ENCODE data around the gene COG8. TPM values are rescaled to one million over a fixed set of nuclear protein-coding genes. Genes with fewer than 3 reads are reported as not detected.

COG8 gene
- polyA plus RNA-seq, 1 donor (not counting 4 experiments of a cell fraction or from before 2014, with no cell fraction given): 16.0 TPM

DNA sequence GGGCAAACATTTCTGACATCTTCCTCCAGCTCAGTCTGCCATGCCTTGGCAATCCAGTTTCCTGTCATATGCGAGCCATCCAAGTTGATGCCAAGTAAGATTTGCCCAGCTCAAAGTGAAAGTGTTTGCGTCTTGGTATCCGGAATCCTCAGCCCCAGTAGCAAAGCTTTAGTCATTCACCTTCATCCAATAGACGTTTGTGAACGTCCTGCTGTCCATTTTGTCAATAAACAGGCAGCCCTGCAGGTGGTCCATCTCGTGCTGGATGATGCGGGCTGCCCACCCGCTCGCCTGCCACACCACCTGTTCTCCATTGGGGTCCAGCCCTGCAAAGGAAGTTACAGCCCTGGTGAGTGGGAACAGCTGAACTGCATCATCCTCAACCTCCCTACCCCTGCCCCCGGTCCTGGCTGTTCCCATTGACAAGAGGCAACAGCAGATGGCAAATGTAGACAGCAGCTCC is 10.5 kb downstream of the COG8 start:
- Histone ChIP-seq H3K27ac (ENCODE audit: control insufficient read depth, insufficient read depth, low read length) (no peak overlapping the region), H3K79me2 (ENCODE audit: control insufficient read depth, insufficient read depth, low read length) (peaks cover 59% of the 10 kb centered on the region), H3K36me3 (ENCODE audit: control insufficient read depth in 2 of 2, extremely low read depth in 1 of 2, insufficient read depth in 2 of 2, low read length in 2 of 2) (peaks cover 17 to 34% of the 10 kb centered on the region in 2 experiments), H2AFZ (ENCODE audit: control insufficient read depth, low read length) (no peak overlapping the region), H4K20me1 (ENCODE audit: control insufficient read depth, extremely low read depth, insufficient read depth, low read length) (peaks cover 8% of the 10 kb centered on the region), H3K9ac (ENCODE audit: control insufficient read depth, extremely low read depth, insufficient read depth, low read length) (peak overlapping the region; percentile 82), H3K4me3 (ENCODE audit: control insufficient read depth in 2 of 3, extremely low read depth in 1 of 3, insufficient read depth in 2 of 3, low read depth in 1 of 3, low read length in 3 of 3) (peak overlapping the region in 2 of 3 experiments; percentile 69 to 81), H3K9me1 (ENCODE audit: control insufficient read depth, extremely low read depth, insufficient read depth, low read length) (no peaks in the 10 kb centered on the region), H3K9me3 (ENCODE audit: control insufficient read depth, low read depth, low read length) (no peaks in the 10 kb centered on the region), H3K4me1 (ENCODE audit: control insufficient read depth, extremely low read depth, insufficient read depth, low read length) (peaks cover 15% of the 10 kb centered on the region), H3K27me3 (ENCODE audit: control insufficient read depth, extremely low read depth, insufficient read depth, low read length) (no peaks in the 10 kb centered on the region), H3K4me2 (ENCODE audit: control insufficient read depth, extremely low read depth, insufficient read depth, low read depth, low read length) (peak overlapping the region; percentile 99)
- DNase-seq (ENCODE audit: low read depth, low spot score): no peak
- dilution Hi-C loops (cut with MboI; ENCODE audit: extremely low pct_ligation_motif_present, low sequenced_read_pairs): no loop called here
- TF ChIP-seq, protein P1, sequence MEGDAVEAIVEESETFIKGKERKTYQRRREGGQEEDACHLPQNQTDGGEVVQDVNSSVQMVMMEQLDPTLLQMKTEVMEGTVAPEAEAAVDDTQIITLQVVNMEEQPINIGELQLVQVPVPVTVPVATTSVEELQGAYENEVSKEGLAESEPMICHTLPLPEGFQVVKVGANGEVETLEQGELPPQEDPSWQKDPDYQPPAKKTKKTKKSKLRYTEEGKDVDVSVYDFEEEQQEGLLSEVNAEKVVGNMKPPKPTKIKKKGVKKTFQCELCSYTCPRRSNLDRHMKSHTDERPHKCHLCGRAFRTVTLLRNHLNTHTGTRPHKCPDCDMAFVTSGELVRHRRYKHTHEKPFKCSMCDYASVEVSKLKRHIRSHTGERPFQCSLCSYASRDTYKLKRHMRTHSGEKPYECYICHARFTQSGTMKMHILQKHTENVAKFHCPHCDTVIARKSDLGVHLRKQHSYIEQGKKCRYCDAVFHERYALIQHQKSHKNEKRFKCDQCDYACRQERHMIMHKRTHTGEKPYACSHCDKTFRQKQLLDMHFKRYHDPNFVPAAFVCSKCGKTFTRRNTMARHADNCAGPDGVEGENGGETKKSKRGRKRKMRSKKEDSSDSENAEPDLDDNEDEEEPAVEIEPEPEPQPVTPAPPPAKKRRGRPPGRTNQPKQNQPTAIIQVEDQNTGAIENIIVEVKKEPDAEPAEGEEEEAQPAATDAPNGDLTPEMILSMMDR (optimal IDR thresholded peaks at IDR 0.05 in 1 of 3, IDR thresholded peaks at IDR 0.05 in 1 of 3, conservative IDR thresholded peaks at IDR 0.05 in 1 of 3; ENCODE audit: extremely low read depth in 1 of 3, insufficient read depth in 2 of 3, low read length in 3 of 3): no peak
- no peak for TF ChIP-seq EZH2 (IDR thresholded peaks at IDR 0.05; ENCODE audit: low read length)
- peak; percentile 32 for FAIRE-seq

DNA sequence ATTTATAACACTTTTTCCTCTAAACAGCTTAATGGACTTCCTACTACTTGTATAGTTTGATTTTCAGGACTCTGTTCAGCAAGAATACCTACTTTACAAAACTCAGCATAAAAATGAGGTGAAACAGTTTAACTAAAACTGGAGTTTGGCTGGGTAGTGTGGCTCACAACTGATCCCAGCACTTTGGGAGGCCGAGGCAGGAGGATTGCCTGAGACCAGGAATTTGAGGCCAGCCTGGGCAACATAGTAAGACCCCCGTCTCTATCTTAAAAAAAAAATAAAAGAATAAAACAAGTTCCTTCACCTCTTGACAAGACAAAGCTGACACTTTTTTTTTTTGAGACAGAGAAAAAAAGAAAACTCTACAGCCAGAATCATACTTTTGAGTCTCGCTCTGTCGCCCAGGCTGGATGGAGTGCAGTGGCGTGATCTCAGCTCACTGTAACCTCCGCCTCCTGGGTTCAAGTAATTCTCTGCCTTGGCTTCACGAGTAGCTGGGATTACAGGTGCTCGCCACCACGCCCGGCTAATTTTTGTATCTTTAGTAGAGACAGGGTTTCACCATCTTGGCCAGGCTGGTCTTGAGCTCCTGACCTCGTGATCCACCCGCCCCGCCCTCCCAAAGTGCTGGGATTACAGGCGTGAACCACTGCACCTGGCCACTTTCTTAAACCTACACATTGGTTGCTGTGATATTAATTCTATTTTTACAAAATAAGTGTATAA is 11.6 kb downstream of the COG8 start:
- no peak for FAIRE-seq
- no peak overlapping the region for H3K9ac ChIP-seq (ENCODE audit: control insufficient read depth, extremely low read depth, insufficient read depth, low read length)
- H3K79me2 ChIP-seq (ENCODE audit: control insufficient read depth, insufficient read depth, low read length): peaks cover 67% of the 10 kb centered on the region
- TF ChIP-seq, protein P1 (optimal IDR thresholded peaks at IDR 0.05 in 1 of 3, IDR thresholded peaks at IDR 0.05 in 1 of 3, conservative IDR thresholded peaks at IDR 0.05 in 1 of 3; ENCODE audit: extremely low read depth in 1 of 3, insufficient read depth in 2 of 3, low read length in 3 of 3): no peak
- TF ChIP-seq EZH2 (IDR thresholded peaks at IDR 0.05; ENCODE audit: low read length): no peak
- peaks cover 23 to 39% of the 10 kb centered on the region in 2 experiments for H3K36me3 ChIP-seq (ENCODE audit: control insufficient read depth in 2 of 2, extremely low read depth in 1 of 2, insufficient read depth in 2 of 2, low read length in 2 of 2)
- peaks cover 8% of the 10 kb centered on the region for H4K20me1 ChIP-seq (ENCODE audit: control insufficient read depth, extremely low read depth, insufficient read depth, low read length)
- H3K4me1 ChIP-seq (ENCODE audit: control insufficient read depth, extremely low read depth, insufficient read depth, low read length): peaks cover 15% of the 10 kb centered on the region
- no peak overlapping the region for H3K27ac ChIP-seq (ENCODE audit: control insufficient read depth, insufficient read depth, low read length)
- H3K4me2 ChIP-seq (ENCODE audit: control insufficient read depth, extremely low read depth, insufficient read depth, low read depth, low read length): peak overlapping the region; percentile 99
- dilution Hi-C loops (cut with MboI; ENCODE audit: extremely low pct_ligation_motif_present, low sequenced_read_pairs): no loop called here
- H3K9me3 ChIP-seq (ENCODE audit: control insufficient read depth, low read depth, low read length): no peaks in the 10 kb centered on the region
- no peak overlapping the region for H2AFZ ChIP-seq (ENCODE audit: control insufficient read depth, low read length)
- H3K27me3 ChIP-seq (ENCODE audit: control insufficient read depth, extremely low read depth, insufficient read depth, low read length): no peaks in the 10 kb centered on the region
- DNase-seq (ENCODE audit: low read depth, low spot score): no peak
- peak overlapping the region in 1 of 3 experiments; percentile 2 for H3K4me3 ChIP-seq (ENCODE audit: control insufficient read depth in 2 of 3, extremely low read depth in 1 of 3, insufficient read depth in 2 of 3, low read depth in 1 of 3, low read length in 3 of 3)
- H3K9me1 ChIP-seq (ENCODE audit: control insufficient read depth, extremely low read depth, insufficient read depth, low read length): no peaks in the 10 kb centered on the region
